ENCODE data around the gene DNASE1L3. TPM values are rescaled to one million over a fixed set of nuclear protein-coding genes. Genes with fewer than 3 reads are reported as not detected.

Gene DNASE1L3
- total RNA-seq, 4 donors from 2014 or later = 0.58 to 2.4 (median 1.3) TPM; not detected in 1

GRCh38 chr3:58180099-58180880 is 30.5 kb downstream of the DNASE1L3 start:
- Histone ChIP-seq H3K4me3 (no peak overlapping the region), H3K4me1 (peaks cover 0 to 37% (median 12%) of the 10 kb centered on the region in 3 donors), H3K36me3 (no peaks in the 10 kb centered on the region), H3K27ac (no peak overlapping the region), H3K9me3 (no peaks in the 10 kb centered on the region), H3K27me3 (no peaks in the 10 kb centered on the region)
- TF ChIP-seq CTCF (IDR thresholded peaks at IDR 0.05) (no peak), POLR2AphosphoS5 (IDR thresholded peaks at IDR 0.05) (no peak), POLR2A (IDR thresholded peaks at IDR 0.05) (no peak), EP300 (IDR thresholded peaks at IDR 0.05) (no peak)
- no peak for ATAC-seq
- 85 to 100% methylated on average over 1 to 7 of the region's 12 CpGs for WGBS, 2 donors (ENCODE audit: low coverage in 1 of 2)

GRCh38 chr3:58179235-58180098 is 31.3 kb downstream of the DNASE1L3 start:
- H3K9me3 ChIP-seq = no peaks in the 10 kb centered on the region
- no peak for ATAC-seq
- no peaks in the 10 kb centered on the region for H3K27me3 ChIP-seq
- TF ChIP-seq POLR2AphosphoS5 (IDR thresholded peaks at IDR 0.05) (no peak), EP300 (IDR thresholded peaks at IDR 0.05) (no peak), POLR2A (IDR thresholded peaks at IDR 0.05) (no peak), CTCF (IDR thresholded peaks at IDR 0.05) (no peak)
- no peak overlapping the region for H3K27ac ChIP-seq
- peaks cover 2 to 45% (median 15%) of the 10 kb centered on the region in 3 donors for H3K4me1 ChIP-seq
- H3K36me3 ChIP-seq = no peaks in the 10 kb centered on the region
- WGBS, 2 donors (ENCODE audit: low coverage in 1 of 2) = 17 to 86% methylated on average over 1 to 2 of the region's 13 CpGs
- no peak overlapping the region for H3K4me3 ChIP-seq

GRCh38 chr3:58178528-58179234 is 32.1 kb downstream of the DNASE1L3 start:
- no peak for TF ChIP-seq POLR2AphosphoS5 (IDR thresholded peaks at IDR 0.05)
- TF ChIP-seq POLR2A (IDR thresholded peaks at IDR 0.05) = no peak
- no peak for TF ChIP-seq CTCF (IDR thresholded peaks at IDR 0.05)
- TF ChIP-seq EP300 (IDR thresholded peaks at IDR 0.05) = no peak
- Histone ChIP-seq H3K9me3 (no peaks in the 10 kb centered on the region), H3K4me3 (peak overlapping the region in 1 of 2 donors; percentile 54), H3K27ac (peak overlapping the region in 1 of 4 donors; percentile 74), H3K27me3 (no peaks in the 10 kb centered on the region), H3K4me1 (peaks cover 2 to 53% (median 15%) of the 10 kb centered on the region in 3 donors), H3K36me3 (no peaks in the 10 kb centered on the region)
- 69 to 72% methylated on average over 2 of the region's 17 CpGs for WGBS, 2 donors (ENCODE audit: low coverage in 1 of 2)
- no peak for ATAC-seq

- Histone ChIP-seq H3K4me3 (peak overlapping the region; percentile 39 to 54), H3K4me1 (peaks cover 2 to 60% (median 15%) of the 10 kb centered on the region in 3 donors), H3K36me3 (no peaks in the 10 kb centered on the region), H3K27me3 (no peaks in the 10 kb centered on the region), H3K27ac (peak overlapping the region in 1 of 4 donors; percentile 74), H3K9me3 (no peaks in the 10 kb centered on the region)
- WGBS, 2 donors (ENCODE audit: low coverage in 1 of 2) = 0 to 11% methylated on average over 6 to 7 of the region's 46 CpGs
- peak; percentile 91 for ATAC-seq
- TF ChIP-seq CTCF (IDR thresholded peaks at IDR 0.05) = peak; percentile 92 to 97 (median 95)
- TF ChIP-seq POLR2AphosphoS5 (IDR thresholded peaks at IDR 0.05) = no peak
- TF ChIP-seq POLR2A (IDR thresholded peaks at IDR 0.05) = no peak
- no peak for TF ChIP-seq EP300 (IDR thresholded peaks at IDR 0.05)
These were observed 32.8 kb downstream of the DNASE1L3 start for GRCh38 chr3:58177747-58178527.

All from gastroesophageal sphincter (tissue), 4 donors.